ENCODE measurements around the gene MFN2. TPM values are rescaled to one million over a fixed set of nuclear protein-coding genes. Genes with fewer than 3 reads are reported as not detected.

Gene MFN2
- total and polyA plus RNA-seq, 9 of the 15 experiments (the other 6 are each of a cell fraction or from before 2014, with no cell fraction given): 10.5 to 158 (median 87.1) TPM

GRCh38 chr1:11960276-11960675 is 20.0 kb upstream of the MFN2 start:
- POLR2A ChIA-PET: interaction anchor here (15.9 kb wide), 1 partner anchor 51 kb away, joined by 112 read pairs; no protein-coding TSS in a partner anchor
- DNase-seq (ENCODE audit: extremely low read depth in 1 of 4, low spot score in 3 of 4) (no peak), ATAC-seq (no peak), FAIRE-seq (no peak)
- no peaks in the 10 kb centered on the region for H3K9me3 ChIP-seq (replicated peaks; ENCODE audit: control insufficient read depth, insufficient read depth, low read depth, low read length)
- peak overlapping the region in 1 of 2 experiments; percentile 82; a peak in 2 of 4 replicates for H3K9ac ChIP-seq (ENCODE audit: insufficient read depth in 1 of 2, low read depth in 2 of 2, low read length in 2 of 2)
- H3K4me3 ChIP-seq: no peak overlapping the region
- intact Hi-C loops (cut with micrococcal nuclease) (no loop called here), in situ Hi-C loops (cut with MboI) (loop anchor here (5.0 kb wide), 1 partner anchor 48 kb away; no protein-coding TSS in a partner anchor)
- H3K4me2 ChIP-seq (ENCODE audit: insufficient read depth, low read length): no peak overlapping the region
- H3K4me1 ChIP-seq (replicated peaks in 1 of 2; ENCODE audit: control insufficient read depth in 2 of 2, insufficient read depth in 2 of 2, low read length in 2 of 2): peaks cover 0 to 8% of the 10 kb centered on the region in 2 experiments; a peak in 1 of 5 replicates
- BruUV-seq (replicated peaks): no TSS peak
- H4K20me1 ChIP-seq (replicated peaks; ENCODE audit: control insufficient read depth, insufficient read depth, low read length): peaks cover 4% of the 10 kb centered on the region; the same call in 1 of the 2 replicates
- H3K36me3 ChIP-seq (ENCODE audit: control insufficient read depth, insufficient read depth, low read length): peaks cover 81% of the 10 kb centered on the region; the same call in 2 of the 3 replicates
- H2AFZ ChIP-seq (ENCODE audit: low read depth, low read length): no peak overlapping the region
- no peak for TF ChIP-seq ARID1B (IDR thresholded peaks at IDR 0.05)
- TF ChIP-seq CHCHD3 (CRISPR knock-in tag; IDR thresholded peaks at IDR 0.05): no peak
- TF ChIP-seq CSDE1 (IDR thresholded peaks at IDR 0.05): no peak
- TF ChIP-seq RHOXF2B (CRISPR knock-in tag; conservative IDR thresholded peaks at IDR 0.05): no peak
- no peak for TF ChIP-seq ZBTB12 (CRISPR knock-in tag; IDR thresholded peaks at IDR 0.05)
- no peaks in the 10 kb centered on the region for H3K27me3 ChIP-seq (ENCODE audit: control insufficient read depth in 2 of 2, insufficient read depth in 2 of 2, low read length in 2 of 2)
- no peaks in the 10 kb centered on the region for H3K9me1 ChIP-seq (ENCODE audit: control insufficient read depth, insufficient read depth, low read length)
- H3K27ac ChIP-seq (ENCODE audit: extremely low read depth, low read depth, low read length): no peak overlapping the region
- CTCF ChIA-PET (ENCODE audit: low intra/inter-chr PET ratio): no interaction called here
- no peaks in the 10 kb centered on the region for H3K79me2 ChIP-seq (ENCODE audit: control insufficient read depth, insufficient read depth, low read length)
- 88% methylated on average over 3 of the region's 5 CpGs for WGBS (ENCODE audit: insufficient coverage, low coverage, missing lambda C conversion rate)
